B cell (primary cell): ENCODE data around the gene ACTR1B. TPM values are rescaled to one million over a fixed set of nuclear protein-coding genes. Genes with fewer than 3 reads are reported as not detected.

Source experiments
- ATAC-seq: fragments of 200-7000 bp; cut with Tn5 transposase; one replicate; pipeline ENCODE4 v1.10.0; 2021; ENCODE audit warnings: low read depth, mild to moderate bottlenecking, moderate number of reproducible peaks, moderate library complexity
- CTCF ChIA-PET: fragments of 350-600 bp; sonication (Branson Sonifier 250); formaldehyde crosslinking; loops from one replicate; lab custom pipeline; 2021; ENCODE audit warnings: antibody characterized with exemption, inconsistent platforms; lab: Charles Lee
- POLR2A ChIA-PET: fragments of 350-600 bp; sonication (Branson Sonifier 250); formaldehyde crosslinking; loops from one replicate; lab custom pipeline; 2021; ENCODE audit warnings: antibody characterized with exemption; lab: Charles Lee
- DNase-seq: peaks from one replicate; pipeline ENCODE4 v3.0.0; 2013
- H2AFZ ChIP-seq: 2 replicates; pipeline ENCODE4 v1.6.1; 2012; ENCODE audit warnings: mild to moderate bottlenecking, low read depth, low read length; ENCODE audit not compliant: insufficient read depth, poor library complexity, severe bottlenecking
- H3K27ac ChIP-seq, 2 donors: 1 replicate in 1 of 2; 2 replicates in 1 of 2; pipeline ENCODE4 v1.5.1; 2012 to 2013; ENCODE audit warnings: low read length in 2 of 2, mild to moderate bottlenecking in 2 of 2, moderate library complexity in 1 of 2
- H3K27me3 ChIP-seq, 4 experiments: fragments of 200-600 bp in 1 of 4; sonication (generic) in 1 of 4; replicated peaks in 1 of 4; 1 replicate in 2 of 4; 2 replicates in 2 of 4; pipeline versions ENCODE4 v1.6.1 to v1.7.0; 2013 to 2016; ENCODE audit warnings: low read length in 3 of 4, mild to moderate bottlenecking in 2 of 4, mixed read lengths in 1 of 4, moderate library complexity in 1 of 4; ENCODE audit not compliant: insufficient read depth in 4 of 4, control insufficient read depth in 3 of 4; ENCODE audit errors: control extremely low read depth in 1 of 4
- H3K36me3 ChIP-seq, 2 experiments: replicated peaks in 1 of 2; 1 replicate in 1 of 2; 2 replicates in 1 of 2; pipeline versions ENCODE4 v1.6.1 to v1.7.1; 2013; ENCODE audit warnings: low read length in 1 of 2; ENCODE audit not compliant: insufficient read depth in 2 of 2, control insufficient read depth in 1 of 2; ENCODE audit errors: control extremely low read depth in 1 of 2, extremely low read depth in 1 of 2
- H3K4me1 ChIP-seq, 2 donors: fragments of 200-600 bp in 1 of 2; sonication (generic) in 1 of 2; 1 replicate in 1 of 2; 2 replicates in 1 of 2; pipeline versions ENCODE4 v1.5.1 to v1.6.1; 2013 to 2017; ENCODE audit warnings: low read length in 2 of 2; ENCODE audit not compliant: control insufficient read depth in 2 of 2, insufficient read depth in 2 of 2
- H3K4me2 ChIP-seq: replicated peaks from 2 replicates; pipeline ENCODE3; 2012; ENCODE audit warnings: mild to moderate bottlenecking, low read depth, low read length; ENCODE audit not compliant: poor library complexity, severe bottlenecking
- H3K4me3 ChIP-seq, 5 experiments: fragments of 200-600 bp in 1 of 5; sonication (generic) in 1 of 5; 1 replicate in 3 of 5; 2 replicates in 2 of 5; pipeline versions ENCODE4 v1.5.1 to v1.7.0; 2011 to 2016; ENCODE audit warnings: low read length in 4 of 5, mild to moderate bottlenecking in 4 of 5, low read depth in 2 of 5, control low read depth in 1 of 5, moderate library complexity in 1 of 5; ENCODE audit not compliant: insufficient read depth in 1 of 5; ENCODE audit errors: control extremely low read depth in 1 of 5, extremely low read depth in 1 of 5
- H3K79me2 ChIP-seq: fragments of 200-600 bp; sonication (generic); one replicate; pipeline ENCODE4 v1.6.0; 2016; ENCODE audit warnings: low read length; ENCODE audit not compliant: control insufficient read depth, insufficient read depth
- H3K9ac ChIP-seq: fragments of 200-600 bp; sonication (generic); 2 replicates; pipeline ENCODE4 v1.6.1; 2017; ENCODE audit warnings: mild to moderate bottlenecking, low read length, moderate library complexity
- H3K9me3 ChIP-seq, 3 donors: one replicate each; pipeline versions ENCODE4 v1.6.1 to v1.7.1; 2013; ENCODE audit warnings: low read length in 2 of 3; ENCODE audit not compliant: control insufficient read depth in 2 of 3, insufficient read depth in 1 of 3; ENCODE audit errors: control extremely low read depth in 1 of 3
- H4K20me1 ChIP-seq: 2 replicates; pipeline ENCODE4 v1.6.0; 2012; ENCODE audit warnings: mild to moderate bottlenecking, low read length; ENCODE audit not compliant: insufficient read depth, control insufficient read depth, poor library complexity, severe bottlenecking
- H3K27ac Mint-ChIP-seq: one replicate; pipeline ENCODE4 v1.8.0; 2021; ENCODE audit warnings: mixed read lengths
- H3K27me3 Mint-ChIP-seq: one replicate; pipeline ENCODE4 v1.8.0; 2021; ENCODE audit warnings: mixed read lengths
- H3K4me1 Mint-ChIP-seq: one replicate; pipeline ENCODE4 v1.8.0; 2021; ENCODE audit warnings: mixed read lengths
- H3K4me3 Mint-ChIP-seq: one replicate; pipeline ENCODE4 v1.8.0; 2021; ENCODE audit warnings: mixed read lengths
- H3K9me3 Mint-ChIP-seq: one replicate; pipeline ENCODE4 v1.8.0; 2022; ENCODE audit warnings: mixed read lengths; ENCODE audit not compliant: insufficient read depth
- EZH2 ChIP-seq: IDR thresholded peaks from 2 replicates; pipeline ENCODE4 v1.6.1; 2012; ENCODE audit warnings: borderline replicate concordance, low read depth, mild to moderate bottlenecking, moderate library complexity, low read length; ENCODE audit not compliant: insufficient read depth, poor library complexity, severe bottlenecking
- WGBS: methylation state at CpG from one replicate; pipeline ENCODE4 v1.1.5; 2013; ENCODE audit warnings: missing lambda C conversion rate; ENCODE audit not compliant: insufficient coverage; 5-methylcytosine and 5-hydroxymethylcytosine counted together
- intact Hi-C: fragments of 100-400 bp; cut with micrococcal nuclease; formaldehyde crosslinking; loops from one replicate; pipeline ENCODE4 v1.10.0; 2022
- polyA plus RNA-seq: library from polyadenylated mRNA; depleted of rRNA; stranded (reverse); fragments of >200 nt; gene quantifications from 2 replicates; pipeline ENCODE4 v1.2.3, GENCODE V29; 2012
- total RNA-seq, 2 donors: library from RNA; stranded (reverse); fragments of 120-200 nt in 1 of 2; gene quantifications; 1 replicate in 1 of 2; 2 replicates in 1 of 2; pipeline versions ENCODE4 v1.2.3 to v1.2.4, GENCODE V29; 2013 to 2022
- TF ChIP-seq, protein P1 (sequence below): fragments of 200-600 bp; IDR thresholded peaks from one replicate; pipeline ENCODE4 v1.8.0; 2022; ENCODE audit warnings: antibody characterized with exemption, mild to moderate bottlenecking

ACTR1B gene
- total and polyA plus RNA-seq, 2 donors (not counting 1 experiment from before 2014, with no cell fraction given), result 69.0 to 143 TPM

DNA sequence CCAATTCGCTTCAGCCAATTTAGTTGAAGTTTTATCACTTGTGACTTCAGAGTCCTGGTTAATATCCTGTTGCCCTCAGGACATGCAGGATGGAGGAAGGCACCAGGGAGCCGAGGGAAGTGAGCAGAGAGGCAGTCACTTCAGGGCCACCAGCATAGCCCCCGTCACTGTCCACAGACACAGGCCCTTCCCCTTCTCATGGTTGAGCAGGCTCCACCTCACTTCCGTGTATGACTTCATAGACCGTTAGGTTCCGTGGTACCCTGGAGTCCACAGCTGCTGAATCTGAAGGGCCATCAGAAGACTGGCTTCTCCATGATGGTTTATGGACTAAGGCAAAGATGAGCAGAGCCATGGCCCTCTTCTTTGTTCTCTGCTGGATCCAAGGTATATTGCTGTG is 5.6 kb upstream of the ACTR1B start, which contains the start of gene C2orf92:
Gene C2orf92, plus strand, starts transcription at position 266 of the 400 bp plus-strand sequence. Its CDS starts 76 bp downstream, at position 342.
- Histone ChIP-seq H3K79me2 (no peaks in the 10 kb centered on the region), H3K4me2 (no peak within 1 kb of the TSS), H2AFZ (no peak within 1 kb of the TSS), H3K9ac (no peak within 1 kb of the TSS), H3K9me3 (no peaks in the 10 kb centered on the region), H4K20me1 (no peaks in the 10 kb centered on the region), H3K27me3 (no peaks in the 10 kb centered on the region), H3K27ac (no peak within 1 kb of the TSS), H3K4me3 (no peak within 1 kb of the TSS), H3K36me3 (no peaks in the 10 kb centered on the region), H3K4me1 (peaks cover 5 to 11% of the 10 kb centered on the region in 2 donors)
- ChIA-PET CTCF (interaction anchor here (1.0 to 1.6 kb wide), 2 partner anchors 26 to 28 kb away, joined by 3 to 5 read pairs; no protein-coding TSS in a partner anchor), POLR2A (interaction anchor here (1.0 kb wide), 1 partner anchor 23 kb away, joined by 3 read pairs; the partner anchor contains the start of gene COX5B)
- Mint-ChIP-seq H3K27me3 (no peaks in the 10 kb centered on the region), H3K4me3 (peak within 1 kb of the TSS; percentile 57), H3K4me1 (peaks cover 4% of the 10 kb centered on the region), H3K9me3 (no peaks in the 10 kb centered on the region), H3K27ac (peak within 1 kb of the TSS; percentile 85)
- intact Hi-C loops, result loop anchor here (10.0 kb wide), 1 partner anchor 555 kb away; the partner anchor contains the start of gene ANKRD36
- TF ChIP-seq, protein P1, sequence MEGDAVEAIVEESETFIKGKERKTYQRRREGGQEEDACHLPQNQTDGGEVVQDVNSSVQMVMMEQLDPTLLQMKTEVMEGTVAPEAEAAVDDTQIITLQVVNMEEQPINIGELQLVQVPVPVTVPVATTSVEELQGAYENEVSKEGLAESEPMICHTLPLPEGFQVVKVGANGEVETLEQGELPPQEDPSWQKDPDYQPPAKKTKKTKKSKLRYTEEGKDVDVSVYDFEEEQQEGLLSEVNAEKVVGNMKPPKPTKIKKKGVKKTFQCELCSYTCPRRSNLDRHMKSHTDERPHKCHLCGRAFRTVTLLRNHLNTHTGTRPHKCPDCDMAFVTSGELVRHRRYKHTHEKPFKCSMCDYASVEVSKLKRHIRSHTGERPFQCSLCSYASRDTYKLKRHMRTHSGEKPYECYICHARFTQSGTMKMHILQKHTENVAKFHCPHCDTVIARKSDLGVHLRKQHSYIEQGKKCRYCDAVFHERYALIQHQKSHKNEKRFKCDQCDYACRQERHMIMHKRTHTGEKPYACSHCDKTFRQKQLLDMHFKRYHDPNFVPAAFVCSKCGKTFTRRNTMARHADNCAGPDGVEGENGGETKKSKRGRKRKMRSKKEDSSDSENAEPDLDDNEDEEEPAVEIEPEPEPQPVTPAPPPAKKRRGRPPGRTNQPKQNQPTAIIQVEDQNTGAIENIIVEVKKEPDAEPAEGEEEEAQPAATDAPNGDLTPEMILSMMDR, result no peak
- no peak for TF ChIP-seq EZH2
- peak; percentile 41 for DNase-seq
- ATAC-seq, result peak; percentile 86
- WGBS, result 88% methylated on average over 6 of the region's 6 CpGs

DNA sequence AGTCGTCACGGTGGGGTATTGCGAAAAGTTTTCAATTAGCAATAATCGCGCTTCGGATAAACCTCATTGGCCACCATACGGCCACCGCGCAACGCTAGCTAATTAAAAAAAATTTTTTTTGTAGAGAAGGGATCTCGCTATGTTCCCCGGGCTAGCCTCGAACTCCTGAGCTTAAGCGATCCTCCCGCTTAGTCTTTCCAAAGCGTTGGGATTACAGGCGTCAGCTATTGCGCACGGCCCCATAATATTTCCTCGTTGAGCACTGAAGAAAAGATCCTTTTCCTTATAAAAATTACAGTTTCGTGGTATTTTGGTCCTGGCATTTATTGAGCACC is 759 bp upstream of the ACTR1B start:
- no peaks in the 10 kb centered on the region for H3K9me3 Mint-ChIP-seq
- H3K4me2 ChIP-seq, result peak overlapping the region; percentile 79

More for the DNA sequence above, 759 bp upstream of the ACTR1B start:
- H3K9me3 ChIP-seq, result no peaks in the 10 kb centered on the region
- H3K27me3 ChIP-seq, result no peaks in the 10 kb centered on the region
- Mint-ChIP-seq H3K27me3 (no peaks in the 10 kb centered on the region), H3K4me3 (peak overlapping the region; percentile 96), H3K27ac (peak overlapping the region; percentile 97), H3K4me1 (peaks cover 37% of the 10 kb centered on the region)
- peak overlapping the region; percentile 82 to 97 for H3K27ac ChIP-seq
- peaks cover 37% of the 10 kb centered on the region for H3K79me2 ChIP-seq
- no peak for DNase-seq
- peak overlapping the region; percentile 98 for H3K9ac ChIP-seq
- CTCF ChIA-PET, result interaction anchor here (1.2 to 6.2 kb wide), 4 partner anchors 8 to 73 kb away, joined by 5 to 53 read pairs (median 22); partner anchors contain the start of gene COX5B
- intact Hi-C loops, result loop anchor here (1.0 to 10.0 kb wide), 6 partner anchors 19 to 1828 kb away; partner anchors contain the start of genes ANKRD36, CNNM4 and REV1
- WGBS, result 7% methylated on average over 12 of the region's 21 CpGs
- no peak for ATAC-seq
- TF ChIP-seq, protein P1, result no peak
- no peak for TF ChIP-seq EZH2
- H3K4me3 ChIP-seq, result peak overlapping the region; percentile 67 to 96 (median 80)
- H3K4me1 ChIP-seq, result peaks cover 23 to 36% of the 10 kb centered on the region in 2 donors
- H2AFZ ChIP-seq, result peak overlapping the region; percentile 90
- POLR2A ChIA-PET, result interaction anchor here (1.1 to 4.6 kb wide), 2 partner anchors 19 to 74 kb away, joined by 3 to 44 read pairs; partner anchors contain the start of gene COX5B
- H3K36me3 ChIP-seq, result peaks cover 0 to 7% of the 10 kb centered on the region in 2 experiments
- peaks cover 34% of the 10 kb centered on the region for H4K20me1 ChIP-seq
